T-helper 2 cell treated with Interferon-gamma antibody and Interleukin-4, amounts not matched to agents 5 μg/mL and 100 μg/mL, for 36 hours (primary cell): ENCODE results near the gene HS1BP3.

Experiments used
- DNase-seq: peaks from one replicate; pipeline ENCODE4 v3.0.0; 2021; ENCODE audit warnings: low spot score
- H3K27ac Mint-ChIP-seq: one replicate; pipeline ENCODE4 v1.8.0; 2021; ENCODE audit warnings: mild to moderate bottlenecking, mixed read lengths
- H3K27me3 Mint-ChIP-seq: one replicate; pipeline ENCODE4 v1.8.0; 2021; ENCODE audit warnings: low read depth, mixed read lengths
- H3K36me3 Mint-ChIP-seq: one replicate; pipeline ENCODE4 v1.8.0; 2021; ENCODE audit warnings: low read depth, mixed read lengths
- H3K4me1 Mint-ChIP-seq: one replicate; pipeline ENCODE4 v1.8.0; 2021; ENCODE audit warnings: low read depth, mixed read lengths
- H3K4me3 Mint-ChIP-seq: one replicate; pipeline ENCODE4 v1.8.0; 2022; ENCODE audit warnings: mild to moderate bottlenecking, moderate library complexity, mixed read lengths
- H3K9me3 Mint-ChIP-seq: one replicate; pipeline ENCODE4 v1.8.0; 2021; ENCODE audit warnings: mixed read lengths

The HS1BP3 gene

GRCh38 chr2:20578266-20578894 lies 72.5 kb downstream of the HS1BP3 start:
- Mint-ChIP-seq H3K4me3 (no peak overlapping the region), H3K36me3 (peaks cover 10% of the 10 kb centered on the region)

GRCh38 chr2:20577495-20578235 lies 73.2 kb downstream of the HS1BP3 start:
- Mint-ChIP-seq H3K27me3 (no peaks in the 10 kb centered on the region), H3K4me1 (peaks cover 24% of the 10 kb centered on the region), H3K9me3 (peaks cover 6% of the 10 kb centered on the region), H3K36me3 (peaks cover 10% of the 10 kb centered on the region), H3K4me3 (peak overlapping the region; percentile 1), H3K27ac (peak overlapping the region; percentile 96)
- no peak for DNase-seq

More at GRCh38 chr2:20578266-20578894, 72.5 kb downstream of the HS1BP3 start:
- H3K9me3 Mint-ChIP-seq, result peaks cover 6% of the 10 kb centered on the region
- H3K4me1 Mint-ChIP-seq, result peaks cover 24% of the 10 kb centered on the region
- DNase-seq, result no peak
- peak overlapping the region; percentile 41 for H3K27ac Mint-ChIP-seq
- H3K27me3 Mint-ChIP-seq, result no peaks in the 10 kb centered on the region

DNA sequence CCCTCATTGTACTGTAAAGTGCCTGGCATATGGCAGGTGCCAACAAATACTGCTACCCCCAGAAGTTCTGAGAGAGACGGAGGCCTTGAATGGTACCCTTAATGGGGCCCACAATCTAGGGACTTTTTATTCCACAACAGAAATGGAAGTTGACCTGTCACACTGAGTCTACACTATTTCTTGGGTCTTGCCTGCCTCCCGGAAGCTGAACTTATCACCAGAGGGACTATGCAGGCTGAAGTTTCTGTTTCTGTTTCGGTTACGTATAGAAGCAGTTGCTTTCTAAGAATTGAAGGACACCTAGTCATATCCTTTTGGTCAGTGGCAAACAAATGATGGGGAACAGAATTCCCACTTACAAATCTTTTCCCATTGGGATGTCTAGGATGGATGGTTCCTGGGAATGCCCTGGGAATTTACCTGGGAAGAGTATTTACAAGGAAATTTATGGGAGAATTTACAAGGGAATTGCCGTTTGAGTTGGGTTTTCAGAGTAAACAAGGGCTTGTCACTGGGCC lies 74.2 kb downstream of the HS1BP3 start:
- Mint-ChIP-seq H3K4me3 (peak overlapping the region; percentile 75), H3K9me3 (peaks cover 6% of the 10 kb centered on the region), H3K4me1 (peaks cover 29% of the 10 kb centered on the region), H3K27me3 (no peaks in the 10 kb centered on the region), H3K27ac (peak overlapping the region; percentile 96), H3K36me3 (peaks cover 10% of the 10 kb centered on the region)
- peak; percentile 56 for DNase-seq

GRCh38 chr2:20575935-20576597 lies 74.8 kb downstream of the HS1BP3 start:
- Mint-ChIP-seq H3K36me3 (peaks cover 10% of the 10 kb centered on the region), H3K4me3 (peak overlapping the region; percentile 75), H3K27ac (peak overlapping the region; percentile 96), H3K27me3 (no peaks in the 10 kb centered on the region), H3K9me3 (peaks cover 6% of the 10 kb centered on the region), H3K4me1 (peaks cover 30% of the 10 kb centered on the region)
- DNase-seq, result no peak

- peak overlapping the region; percentile 31 for H3K27ac Mint-ChIP-seq
- peaks cover 6% of the 10 kb centered on the region for H3K9me3 Mint-ChIP-seq
- H3K36me3 Mint-ChIP-seq, result peaks cover 10% of the 10 kb centered on the region
- H3K4me1 Mint-ChIP-seq, result peaks cover 28% of the 10 kb centered on the region
- H3K27me3 Mint-ChIP-seq, result no peaks in the 10 kb centered on the region
- no peak for DNase-seq
- H3K4me3 Mint-ChIP-seq, result no peak overlapping the region
Observed at GRCh38 chr2:20575414-20575813, 75.5 kb downstream of the HS1BP3 start.

DNA sequence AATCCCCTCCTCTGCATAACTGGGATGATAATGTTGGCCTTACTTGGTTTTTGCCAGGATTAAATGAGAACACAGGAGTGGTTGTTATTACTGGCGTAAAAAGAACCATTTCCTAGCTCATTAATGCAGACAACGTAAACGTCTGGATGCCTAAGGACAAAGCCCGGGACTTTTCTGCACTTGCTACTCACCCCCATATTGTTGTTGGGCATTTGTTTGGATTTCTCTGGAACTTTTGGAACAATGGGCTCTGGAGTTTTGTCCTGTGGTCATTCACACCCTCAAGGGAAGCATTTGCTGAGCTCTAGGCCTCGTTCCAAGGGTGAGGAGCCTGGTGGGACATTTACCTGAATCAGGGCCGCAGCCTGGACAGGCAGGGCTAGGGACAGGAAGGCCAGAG lies 76.0 kb downstream of the HS1BP3 start:
- Mint-ChIP-seq H3K27ac (no peak overlapping the region), H3K4me3 (no peak overlapping the region), H3K27me3 (no peaks in the 10 kb centered on the region), H3K4me1 (peaks cover 28% of the 10 kb centered on the region), H3K9me3 (peaks cover 6% of the 10 kb centered on the region), H3K36me3 (peaks cover 10% of the 10 kb centered on the region)
- no peak for DNase-seq

- Mint-ChIP-seq H3K27me3 (no peaks in the 10 kb centered on the region), H3K4me3 (no peak overlapping the region), H3K9me3 (peaks cover 6% of the 10 kb centered on the region), H3K27ac (peak overlapping the region; percentile 31), H3K4me1 (peaks cover 26% of the 10 kb centered on the region), H3K36me3 (peaks cover 10% of the 10 kb centered on the region)
- DNase-seq, result no peak
Observed at GRCh38 chr2:20574423-20574911, 76.4 kb downstream of the HS1BP3 start.

- Mint-ChIP-seq H3K27me3 (no peaks in the 10 kb centered on the region), H3K9me3 (peaks cover 6% of the 10 kb centered on the region), H3K36me3 (peaks cover 10% of the 10 kb centered on the region), H3K27ac (peak overlapping the region; percentile 31), H3K4me3 (no peak overlapping the region), H3K4me1 (peaks cover 26% of the 10 kb centered on the region)
- no peak for DNase-seq
Observed at GRCh38 chr2:20573620-20574422, 77.1 kb downstream of the HS1BP3 start.

GRCh38 chr2:20572221-20572620 lies 78.7 kb downstream of the HS1BP3 start:
- Mint-ChIP-seq H3K4me1 (peaks cover 23% of the 10 kb centered on the region), H3K27ac (peak overlapping the region; percentile 42), H3K4me3 (no peak overlapping the region), H3K9me3 (peaks cover 6% of the 10 kb centered on the region), H3K36me3 (peaks cover 10% of the 10 kb centered on the region), H3K27me3 (no peaks in the 10 kb centered on the region)
- DNase-seq, result no peak

DNA sequence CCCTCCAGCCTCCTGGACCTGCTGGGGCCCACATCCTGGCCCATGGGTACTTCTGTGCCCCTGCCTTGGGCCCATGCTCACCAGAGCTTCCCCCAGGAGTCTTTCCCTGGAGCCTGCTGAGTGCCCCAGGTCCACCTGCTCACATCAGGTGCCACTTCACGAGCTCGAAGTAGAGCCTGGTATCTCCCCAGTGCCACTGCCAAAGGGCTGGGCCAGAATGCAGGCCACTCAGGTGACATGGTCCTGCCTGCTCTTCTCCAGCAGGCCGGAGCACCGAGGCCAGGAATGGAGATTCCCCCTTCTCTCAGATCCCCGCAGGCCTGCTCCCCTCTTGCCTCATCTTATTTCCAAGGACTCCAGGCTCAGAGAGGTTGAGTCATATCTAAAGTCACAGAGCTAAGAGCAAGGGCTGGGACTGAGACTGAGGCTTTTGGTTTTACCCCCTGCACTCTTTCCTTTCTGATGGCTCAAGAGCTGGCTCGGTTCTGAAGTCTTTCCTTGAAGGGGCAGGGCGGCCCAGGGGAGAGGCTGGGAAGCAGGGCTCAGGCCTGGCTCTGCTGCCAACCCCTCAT lies 79.2 kb downstream of the HS1BP3 start:
- Mint-ChIP-seq H3K4me3 (no peak overlapping the region), H3K4me1 (peaks cover 19% of the 10 kb centered on the region), H3K9me3 (peaks cover 4% of the 10 kb centered on the region), H3K27me3 (peaks cover 2% of the 10 kb centered on the region), H3K27ac (no peak overlapping the region), H3K36me3 (peaks cover 9% of the 10 kb centered on the region)
- DNase-seq, result no peak

GRCh38 chr2:20571231-20571630 lies 79.7 kb downstream of the HS1BP3 start:
- peaks cover 14% of the 10 kb centered on the region for H3K4me1 Mint-ChIP-seq
- no peak overlapping the region for H3K4me3 Mint-ChIP-seq
- no peak for DNase-seq
- H3K27me3 Mint-ChIP-seq, result peaks cover 2% of the 10 kb centered on the region
- H3K36me3 Mint-ChIP-seq, result peaks cover 4% of the 10 kb centered on the region
- no peaks in the 10 kb centered on the region for H3K9me3 Mint-ChIP-seq
- no peak overlapping the region for H3K27ac Mint-ChIP-seq

- peaks cover 6% of the 10 kb centered on the region for H3K4me1 Mint-ChIP-seq
- peaks cover 2% of the 10 kb centered on the region for H3K27me3 Mint-ChIP-seq
- H3K27ac Mint-ChIP-seq, result peak overlapping the region; percentile 28
- no peak overlapping the region for H3K4me3 Mint-ChIP-seq
- no peaks in the 10 kb centered on the region for H3K9me3 Mint-ChIP-seq
- DNase-seq, result no peak
- no peaks in the 10 kb centered on the region for H3K36me3 Mint-ChIP-seq
Observed at GRCh38 chr2:20570249-20570648, 80.6 kb downstream of the HS1BP3 start.
